Thoracic aorta endothelial cell (primary cell): ENCODE results near the gene NDUFB3. TPM values are rescaled to one million over a fixed set of nuclear protein-coding genes. Genes with fewer than 3 reads are reported as not detected.

Experiments used
- small RNA-seq: library from RNA; depleted of rRNA; stranded (forward); fragments of <200 nt; gene quantifications from one replicate; pipeline ENCODE3, GENCODE V24; 2012
- total RNA-seq: library from RNA; depleted of rRNA; stranded (reverse); fragments of >200 nt; gene quantifications from 2 replicates; pipeline ENCODE4 v1.2.3, GENCODE V29; 2012

NDUFB3 gene
- total RNA-seq, result 81.8 and 94.8 TPM in 2 replicates

GRCh38 chr2:201071479-201072200, at the start of gene NDUFB3, which contains the start of gene HYCC2:
Gene NDUFB3, plus strand, starts transcription at chr2:201072001. Its CDS starts 6,882 bp downstream, at chr2:201078883.
Gene HYCC2, minus strand, starts transcription at chr2:201071671. Its CDS starts 47,662 bp downstream, at chr2:201024009.

GRCh38 chr2:201116115-201116958, 44.5 kb downstream of the NDUFB3 start, which contains the start of gene CFLAR:
Gene CFLAR, plus strand, starts transcription at chr2:201116164. Its CDS starts 13,702 bp downstream, at chr2:201129866.

Small RNA genes within 50 kb of the gene (small RNA-seq; reads per million reads assigned to genes)
- gene RNU6-1206P, result not detected

Other genes starting within 250 kb of the NDUFB3 start
- gene CLK1, start 207.3 kb upstream of the NDUFB3 start, total RNA-seq, result 87.8 and 104 TPM in 2 replicates
- gene PPIL3, start 182.9 kb upstream of the NDUFB3 start, total RNA-seq, result 17.0 and 39.6 TPM in 2 replicates
- 17.2 and 18.5 TPM in 2 replicates for gene NIF3L1, start 182.6 kb upstream of the NDUFB3 start, total RNA-seq
- 29.9 and 36.4 TPM in 2 replicates for gene ORC2, start 108.3 kb upstream of the NDUFB3 start, total RNA-seq
- gene HYCC2, start 330 bp upstream of the NDUFB3 start, total RNA-seq, result 26.3 and 31.5 TPM in 2 replicates
- 385 and 532 TPM in 2 replicates for gene CFLAR, start 44.2 kb downstream of the NDUFB3 start, total RNA-seq
- gene CASP10, start 111.1 kb downstream of the NDUFB3 start, total RNA-seq, result 38.4 and 53.3 TPM in 2 replicates
- 16.2 and 17.2 TPM in 2 replicates for gene CASP8, start 188.5 kb downstream of the NDUFB3 start, total RNA-seq